Measurements from ENCODE around the gene F13B.

DNA sequence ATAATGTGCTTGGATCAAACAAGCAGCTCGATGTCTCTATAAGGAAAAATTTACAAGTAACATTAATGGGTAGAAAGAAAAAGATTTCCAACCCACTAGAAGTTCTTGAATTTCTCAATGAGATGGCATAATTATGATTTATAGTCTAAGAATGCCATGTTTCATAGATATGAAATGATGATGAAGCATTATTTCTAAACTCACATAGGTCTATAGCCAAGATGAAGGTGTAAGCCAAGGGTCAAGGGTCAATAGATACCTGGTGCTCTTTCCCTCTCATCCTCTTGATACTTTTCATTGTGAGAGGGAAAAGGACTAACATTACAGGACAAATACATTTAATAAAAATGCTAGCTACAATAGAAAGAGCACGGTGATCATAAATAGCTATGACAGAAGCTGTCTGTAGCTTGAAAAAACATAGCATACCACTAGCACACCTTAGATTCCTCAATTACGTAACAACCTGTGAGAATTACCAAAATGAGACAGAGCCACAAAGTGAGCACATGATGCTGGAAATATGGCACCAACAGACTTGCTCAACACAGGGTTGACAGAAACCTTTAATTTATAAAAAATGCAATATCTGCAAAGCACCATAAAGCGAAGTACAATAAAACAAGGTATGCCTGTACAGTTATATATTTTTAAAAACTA is 26.3 kb upstream of the F13B start:
- TF ChIP-seq POLR2A (IDR thresholded peaks at IDR 0.05) (no peak), POLR2AphosphoS5 (IDR thresholded peaks at IDR 0.05) (no peak)
- TF ChIP-seq, protein P1, sequence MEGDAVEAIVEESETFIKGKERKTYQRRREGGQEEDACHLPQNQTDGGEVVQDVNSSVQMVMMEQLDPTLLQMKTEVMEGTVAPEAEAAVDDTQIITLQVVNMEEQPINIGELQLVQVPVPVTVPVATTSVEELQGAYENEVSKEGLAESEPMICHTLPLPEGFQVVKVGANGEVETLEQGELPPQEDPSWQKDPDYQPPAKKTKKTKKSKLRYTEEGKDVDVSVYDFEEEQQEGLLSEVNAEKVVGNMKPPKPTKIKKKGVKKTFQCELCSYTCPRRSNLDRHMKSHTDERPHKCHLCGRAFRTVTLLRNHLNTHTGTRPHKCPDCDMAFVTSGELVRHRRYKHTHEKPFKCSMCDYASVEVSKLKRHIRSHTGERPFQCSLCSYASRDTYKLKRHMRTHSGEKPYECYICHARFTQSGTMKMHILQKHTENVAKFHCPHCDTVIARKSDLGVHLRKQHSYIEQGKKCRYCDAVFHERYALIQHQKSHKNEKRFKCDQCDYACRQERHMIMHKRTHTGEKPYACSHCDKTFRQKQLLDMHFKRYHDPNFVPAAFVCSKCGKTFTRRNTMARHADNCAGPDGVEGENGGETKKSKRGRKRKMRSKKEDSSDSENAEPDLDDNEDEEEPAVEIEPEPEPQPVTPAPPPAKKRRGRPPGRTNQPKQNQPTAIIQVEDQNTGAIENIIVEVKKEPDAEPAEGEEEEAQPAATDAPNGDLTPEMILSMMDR (IDR thresholded peaks at IDR 0.05) = no peak
